HG03354 (cell line): ENCODE data around the gene ALPP.
"Not testable (repeated sequence)": the region's sequence is repeated elsewhere in the genome, so short reads cannot be mapped to it uniquely, and the experiment has no call there.

ENCODE experiments used
- ATAC-seq: cut with Tn5 transposase; IDR thresholded peaks from one replicate; pipeline ENCODE4 v1.9.1; 2021; ENCODE audit warnings: mild to moderate bottlenecking; ENCODE audit not compliant: unreplicated experiment, poor library complexity, severe bottlenecking

The ALPP gene

DNA sequence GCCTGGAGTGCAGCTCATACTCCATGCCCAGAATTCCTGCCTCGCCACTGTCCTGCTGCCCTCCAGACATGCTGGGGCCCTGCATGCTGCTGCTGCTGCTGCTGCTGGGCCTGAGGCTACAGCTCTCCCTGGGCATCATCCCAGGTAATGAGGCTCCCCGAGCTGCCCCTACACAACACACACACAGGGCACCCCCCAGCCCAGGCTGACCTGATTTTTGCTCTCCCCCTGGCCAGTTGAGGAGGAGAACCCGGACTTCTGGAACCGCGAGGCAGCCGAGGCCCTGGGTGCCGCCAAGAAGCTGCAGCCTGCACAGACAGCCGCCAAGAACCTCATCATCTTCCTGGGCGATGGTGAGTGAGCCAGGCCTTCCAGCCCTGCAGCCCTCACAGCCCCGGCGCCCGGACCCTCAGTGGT is at the start of gene ALPP:
TSS of gene ALPP (plus strand) at position 17 of the 417 bp plus-strand sequence. CDS start at position 69, 52 bp downstream.
- not testable (repeated sequence) for ATAC-seq

DNA sequence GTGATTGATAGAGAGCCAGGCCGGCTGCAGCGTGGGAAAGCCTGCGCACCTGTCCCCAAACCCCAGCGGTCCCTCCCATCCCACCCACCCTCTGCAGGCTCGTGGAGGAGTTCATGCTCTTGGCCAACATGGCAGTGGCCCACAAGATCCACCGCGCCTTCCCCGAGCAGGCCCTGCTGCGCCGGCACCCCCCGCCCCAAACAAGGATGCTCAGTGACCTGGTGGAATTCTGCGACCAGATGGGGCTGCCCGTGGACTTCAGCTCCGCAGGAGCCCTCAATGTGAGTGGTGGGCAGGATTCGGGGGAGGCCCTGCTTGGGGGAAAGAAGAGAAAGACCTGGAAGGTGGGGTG is 48.9 kb upstream of the ALPP start:
- no peak for ATAC-seq

DNA sequence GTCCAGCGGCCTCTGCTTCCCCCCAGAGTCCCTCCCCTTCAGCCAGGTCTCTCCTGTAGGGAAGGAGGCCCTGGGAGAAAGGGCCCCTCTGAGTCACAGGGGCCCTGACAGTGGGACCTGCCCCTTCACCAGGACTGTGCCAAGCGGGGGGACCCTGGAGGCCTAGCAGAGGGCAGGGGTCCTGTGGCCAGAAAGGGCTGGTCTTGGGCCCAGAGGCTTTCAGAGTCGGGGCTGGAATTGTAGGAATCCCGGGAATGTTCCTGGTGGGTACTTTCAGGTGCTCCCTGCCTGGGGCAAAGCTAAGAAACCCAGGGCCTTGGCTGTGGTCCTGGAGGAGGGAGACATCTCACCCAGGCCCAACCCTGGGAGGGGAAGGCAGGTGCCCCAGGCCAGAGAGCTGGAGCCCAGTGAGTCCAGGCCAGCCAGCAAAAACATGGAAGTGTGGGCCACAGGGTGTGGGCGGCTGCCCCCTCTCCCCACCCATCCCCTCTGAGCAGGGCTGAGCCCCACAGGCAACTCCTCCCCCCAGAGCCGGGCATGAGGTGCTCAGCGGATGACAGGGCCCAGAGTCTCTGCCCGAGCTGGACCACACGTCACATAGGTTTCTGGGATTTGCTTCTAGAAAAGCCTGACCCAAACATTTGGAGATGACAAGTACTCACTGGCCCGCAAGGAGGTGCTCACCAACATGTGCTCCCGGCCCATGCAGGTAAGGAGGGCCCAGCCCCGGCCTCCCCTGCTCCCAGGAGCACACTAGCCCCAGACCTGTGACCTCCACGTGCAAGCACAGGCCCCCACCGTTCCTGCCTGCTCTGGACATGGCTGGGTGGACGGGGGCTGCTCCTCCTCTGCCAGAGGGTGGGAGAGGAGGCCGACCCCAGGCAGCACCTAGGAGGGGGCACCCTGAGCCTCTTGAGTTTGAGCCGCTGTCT is 48.2 kb upstream of the ALPP start:
- no peak for ATAC-seq

DNA sequence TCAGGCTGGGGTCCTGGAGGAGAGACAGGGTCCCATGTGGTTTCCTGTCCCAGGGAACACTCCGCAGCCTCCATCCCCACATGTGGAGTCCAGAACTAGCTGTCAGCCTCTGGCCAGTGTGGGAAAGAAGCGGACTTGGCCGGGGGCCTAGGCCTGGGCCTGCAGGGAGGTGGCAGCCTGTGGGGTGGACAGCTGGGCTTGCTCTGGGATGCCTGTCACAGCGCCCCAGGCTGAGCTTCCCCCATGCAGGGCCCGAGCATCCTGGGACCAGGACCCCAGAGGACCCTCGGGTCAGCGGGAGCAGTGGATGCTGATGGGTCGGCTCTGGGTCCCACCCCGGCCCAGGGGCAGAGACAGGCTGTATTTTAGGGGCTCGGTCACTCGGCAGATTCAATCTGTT is 47.5 kb upstream of the ALPP start:
- not testable (repeated sequence) for ATAC-seq

DNA sequence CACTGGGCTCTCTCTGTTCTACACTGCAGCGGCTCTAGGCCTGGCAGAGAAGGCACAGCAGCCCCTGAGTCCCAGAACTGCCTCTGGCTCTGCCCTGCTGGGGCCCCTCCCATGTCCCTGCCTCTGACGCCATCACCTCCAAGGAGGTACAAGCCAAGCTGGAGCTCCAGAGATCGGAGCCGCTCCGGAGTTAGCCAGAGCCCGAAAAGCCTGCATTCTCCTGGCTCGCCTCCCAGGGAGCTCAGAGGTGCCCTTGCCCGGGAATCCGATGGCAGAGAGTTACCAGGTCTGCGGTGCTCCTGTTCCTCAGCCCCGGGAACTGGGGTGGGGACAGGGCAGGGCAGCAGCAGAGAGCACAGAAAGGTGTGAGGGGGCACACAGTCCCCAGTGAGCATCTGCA is 46.9 kb upstream of the ALPP start:
- ATAC-seq = not testable (repeated sequence)

DNA sequence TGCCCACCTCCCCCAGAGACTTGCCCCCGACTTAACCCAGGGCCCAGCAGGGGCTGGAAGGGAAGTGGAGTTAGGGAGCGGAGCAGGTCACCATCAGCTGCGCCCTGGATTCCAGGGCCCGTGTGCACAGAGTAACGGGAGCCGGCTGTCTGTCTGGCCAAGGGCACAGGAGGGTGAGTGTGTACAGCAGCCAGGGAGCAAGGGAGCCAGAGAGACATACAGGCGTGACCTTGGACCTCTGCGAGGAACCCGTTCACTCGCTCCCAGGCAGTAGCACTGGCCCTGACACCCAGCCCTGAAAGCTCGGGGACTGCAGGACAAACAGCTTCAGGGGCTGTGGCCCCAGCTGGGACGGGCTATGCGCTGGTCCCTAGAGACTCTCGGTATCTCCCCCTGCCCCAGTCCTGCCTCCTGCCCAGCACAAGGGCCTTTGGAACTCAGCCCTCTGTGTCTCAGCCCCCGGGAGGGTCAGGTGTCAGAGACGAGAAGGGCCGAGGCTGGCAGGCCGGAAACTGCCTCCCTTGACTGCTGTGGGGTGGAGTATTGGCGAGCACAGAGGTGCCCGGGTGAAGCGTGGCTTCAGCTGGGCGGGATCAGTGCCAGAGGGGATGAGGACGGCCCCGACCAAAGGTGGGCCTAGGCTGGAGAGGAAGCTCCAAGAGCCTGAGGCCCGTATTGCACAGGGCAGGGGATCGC is 46.2 kb upstream of the ALPP start:
- ATAC-seq = not testable (repeated sequence)

DNA sequence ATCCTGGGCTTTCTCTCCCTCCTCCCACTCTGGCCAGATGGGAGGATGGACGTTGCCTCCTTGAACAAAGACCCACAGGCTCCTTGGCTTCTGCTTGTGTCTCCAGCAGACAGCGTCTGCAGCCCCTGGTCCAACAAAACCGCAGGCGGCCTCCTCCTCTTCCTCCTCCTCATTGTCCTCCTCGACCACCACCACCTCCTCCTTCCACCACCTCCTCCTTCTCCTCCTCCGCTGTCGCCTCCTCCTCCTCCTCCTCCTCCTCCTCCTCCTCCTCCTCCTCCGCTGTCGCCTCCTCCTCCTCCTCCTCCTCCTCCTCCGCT is 45.7 kb upstream of the ALPP start:
- no peak for ATAC-seq

DNA sequence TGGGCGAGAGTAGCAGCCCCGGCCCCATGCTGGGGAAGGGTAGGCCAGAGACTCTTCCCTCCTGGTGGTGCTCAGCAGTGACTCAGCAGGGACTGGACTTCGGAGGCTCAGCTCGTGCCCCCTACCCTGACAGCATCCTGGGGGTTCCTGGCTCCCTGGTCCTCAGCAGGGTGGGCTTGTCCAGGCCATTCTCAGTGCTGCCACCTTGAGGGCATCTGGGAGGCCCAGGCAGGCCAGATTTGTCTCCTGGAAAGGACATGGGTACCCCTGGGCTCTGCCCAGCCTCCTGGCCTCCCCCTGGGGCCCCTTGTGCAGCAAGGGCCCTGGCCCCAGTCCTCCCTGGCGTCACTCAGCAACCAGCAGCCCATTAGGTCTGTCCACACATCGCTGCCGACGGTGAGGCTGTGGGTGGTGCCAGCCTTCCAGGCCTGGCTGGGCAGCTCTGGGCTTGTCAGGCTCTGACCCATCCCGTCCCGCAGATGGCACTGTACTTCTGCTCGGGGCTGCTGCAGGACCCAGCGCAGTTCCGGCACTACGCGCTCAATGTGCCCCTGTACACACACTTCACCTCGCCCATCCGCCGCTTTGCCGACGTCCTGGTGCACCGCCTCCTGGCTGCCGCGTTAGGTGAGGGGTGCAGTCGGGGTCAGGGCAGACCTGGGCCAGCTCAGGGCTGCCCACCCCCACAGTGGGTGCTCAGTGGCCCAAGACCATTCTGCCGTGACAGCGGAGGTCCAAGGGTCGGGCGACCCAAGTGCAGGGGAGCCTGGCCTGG is 45.0 kb upstream of the ALPP start:
- no peak for ATAC-seq

DNA sequence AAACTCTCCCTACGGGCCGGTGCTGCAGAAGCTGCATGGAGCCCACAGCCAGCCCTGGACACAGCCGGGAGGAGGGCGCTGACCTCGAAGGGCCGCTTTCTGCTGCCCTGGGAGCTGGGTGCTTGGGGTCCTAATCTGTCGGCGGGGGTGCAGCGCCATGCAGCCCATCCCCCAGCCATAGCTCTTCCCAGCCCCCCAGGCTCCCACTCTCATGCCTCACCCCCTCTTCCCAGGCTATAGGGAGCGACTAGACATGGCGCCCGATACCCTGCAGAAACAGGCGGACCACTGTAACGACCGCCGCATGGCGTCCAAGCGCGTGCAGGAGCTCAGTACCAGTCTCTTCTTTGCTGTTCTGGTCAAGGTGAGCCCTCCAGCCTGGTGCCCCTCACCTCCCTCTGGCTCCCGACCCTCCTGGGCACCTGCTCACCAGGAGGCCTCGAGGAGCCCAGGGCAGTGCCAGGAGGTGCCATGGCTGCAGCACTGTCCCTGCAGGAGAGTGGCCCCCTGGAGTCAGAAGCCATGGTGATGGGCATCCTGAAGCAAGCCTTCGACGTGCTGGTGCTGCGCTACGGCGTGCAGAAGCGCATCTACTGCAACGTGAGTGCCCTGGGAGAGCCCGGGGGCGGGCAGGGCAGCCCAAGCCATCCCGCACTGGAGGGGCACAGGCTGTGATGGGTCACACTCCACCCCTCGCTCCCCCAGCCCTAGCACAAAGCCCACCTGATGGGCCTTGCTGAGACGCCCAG is 44.2 kb upstream of the ALPP start:
- not testable (repeated sequence) for ATAC-seq

DNA sequence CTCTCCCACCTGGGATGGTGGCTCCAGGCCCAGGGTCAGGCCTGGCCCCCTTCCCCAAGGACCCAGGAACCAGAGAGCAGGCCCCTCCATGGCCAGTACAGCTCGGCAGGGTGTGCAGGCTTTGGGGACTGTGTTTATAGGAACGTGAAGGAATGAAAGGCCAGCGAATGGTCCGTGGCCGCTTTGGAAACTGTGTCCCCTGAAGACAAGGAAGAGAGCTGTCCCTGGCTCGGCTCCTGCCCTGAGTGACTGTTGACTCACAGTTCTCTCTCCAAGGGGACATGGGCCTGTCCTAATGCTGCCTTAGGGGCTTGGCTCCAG is 43.7 kb upstream of the ALPP start:
- ATAC-seq = not testable (repeated sequence)

DNA sequence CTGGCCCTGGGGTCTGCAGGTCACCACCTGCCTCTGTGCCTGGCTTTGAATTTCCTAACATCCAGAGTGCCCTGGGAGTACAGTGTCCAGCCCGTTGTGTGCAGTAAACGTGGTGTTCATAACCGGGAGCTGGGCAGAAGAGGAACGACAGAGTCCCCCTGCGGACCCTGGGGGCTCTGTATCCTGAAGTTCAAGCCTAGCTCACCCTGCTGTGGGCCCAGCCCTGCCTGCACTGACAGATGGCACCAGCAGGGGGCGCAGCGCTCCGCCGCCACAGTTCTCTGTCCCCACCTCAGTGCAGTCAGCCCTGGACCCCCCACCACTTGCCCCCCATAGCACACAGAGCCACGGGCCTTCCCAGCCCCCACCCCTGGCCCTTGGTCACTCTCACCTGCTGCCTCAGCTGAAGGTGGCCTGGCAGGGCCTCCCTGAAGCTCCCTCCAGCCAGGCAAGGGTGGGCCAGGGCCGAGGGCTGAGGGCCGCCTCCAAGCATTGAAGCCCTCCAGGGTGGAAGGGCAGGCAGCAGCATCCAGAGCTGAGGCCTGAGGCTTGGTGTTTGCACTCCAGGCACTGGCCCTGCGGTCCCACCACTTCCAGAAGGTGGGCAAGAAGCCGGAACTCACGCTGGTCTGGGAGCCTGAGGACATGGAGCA is 43.2 kb upstream of the ALPP start:
- not testable (repeated sequence) for ATAC-seq

DNA sequence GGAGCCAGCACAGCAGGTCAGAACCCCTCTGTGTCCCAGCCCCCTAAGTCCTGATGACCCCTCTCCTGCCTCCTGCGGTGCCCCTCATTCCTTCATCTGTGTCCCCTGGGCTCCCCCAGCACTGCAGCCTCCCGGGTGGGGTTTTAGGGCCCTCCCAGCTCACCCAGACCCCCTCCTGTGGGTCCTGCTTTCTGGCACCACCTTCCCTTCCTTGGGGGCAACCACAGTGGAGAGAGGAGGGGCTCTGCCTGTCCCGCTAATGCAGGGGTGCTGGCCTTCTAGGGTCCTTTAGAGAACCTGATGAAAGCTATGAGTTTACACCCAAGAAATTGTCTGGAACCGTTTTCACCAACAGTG is 42.7 kb upstream of the ALPP start:
- no peak for ATAC-seq

DNA sequence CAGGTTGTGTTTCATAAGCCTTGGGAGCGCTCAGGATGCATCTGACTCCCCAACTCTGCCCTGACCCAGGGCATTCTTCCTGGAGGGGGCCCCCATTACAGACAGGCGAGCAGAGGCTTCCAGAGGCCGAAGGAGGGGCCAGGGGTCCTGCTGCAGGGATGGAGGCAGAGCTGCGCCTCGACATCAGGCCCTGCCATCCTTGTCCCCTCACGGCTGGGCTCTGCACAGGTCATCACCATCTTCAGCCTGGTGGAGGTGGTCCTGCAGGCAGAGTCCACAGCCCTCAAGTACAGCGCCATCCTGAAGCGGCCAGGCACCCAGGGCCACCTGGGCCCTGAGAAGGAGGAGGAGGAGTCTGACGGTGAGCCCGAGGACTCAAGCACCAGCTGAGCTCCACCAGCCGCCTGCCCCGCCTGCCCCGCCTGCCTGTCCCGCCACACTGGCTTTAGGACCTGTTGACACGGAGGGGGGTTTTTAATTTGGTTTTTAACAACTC is 42.3 kb upstream of the ALPP start:
- ATAC-seq = no peak

DNA sequence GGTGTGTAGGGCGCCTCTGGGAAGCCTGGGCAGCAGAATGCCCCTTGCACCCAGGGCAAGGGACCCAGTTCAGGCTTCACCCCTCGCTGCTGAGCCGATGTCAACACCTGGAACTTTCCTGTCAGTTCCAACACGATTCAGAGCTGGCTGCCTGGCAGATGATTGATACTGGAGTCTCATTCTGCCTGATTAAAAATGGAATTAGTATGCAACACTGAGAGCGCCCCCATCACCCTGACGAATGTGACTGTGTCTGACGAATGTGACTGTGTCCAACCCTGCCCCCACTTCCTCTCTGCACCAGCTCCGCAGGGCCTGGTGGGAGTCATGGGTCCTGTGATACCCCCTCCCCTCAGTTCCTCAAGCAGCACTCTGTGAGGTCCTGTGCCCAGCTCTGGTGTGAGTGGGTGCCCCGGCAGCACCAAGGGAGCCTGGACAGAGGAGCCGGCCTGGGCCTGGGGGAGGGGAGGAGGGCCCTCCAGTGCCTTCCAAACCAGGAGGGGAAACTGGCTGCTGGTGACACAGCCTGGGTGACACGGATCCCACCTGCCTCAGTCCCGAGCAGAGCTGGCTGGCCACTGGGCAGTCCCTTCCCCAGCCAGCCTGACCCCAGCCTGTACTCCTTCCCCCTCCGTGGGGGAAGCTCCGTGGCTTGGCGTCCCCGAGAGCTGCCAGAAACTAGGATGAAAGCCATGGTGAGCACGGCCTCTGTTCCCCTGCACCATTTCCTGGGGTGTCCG is 41.4 kb upstream of the ALPP start:
- ATAC-seq = no peak

DNA sequence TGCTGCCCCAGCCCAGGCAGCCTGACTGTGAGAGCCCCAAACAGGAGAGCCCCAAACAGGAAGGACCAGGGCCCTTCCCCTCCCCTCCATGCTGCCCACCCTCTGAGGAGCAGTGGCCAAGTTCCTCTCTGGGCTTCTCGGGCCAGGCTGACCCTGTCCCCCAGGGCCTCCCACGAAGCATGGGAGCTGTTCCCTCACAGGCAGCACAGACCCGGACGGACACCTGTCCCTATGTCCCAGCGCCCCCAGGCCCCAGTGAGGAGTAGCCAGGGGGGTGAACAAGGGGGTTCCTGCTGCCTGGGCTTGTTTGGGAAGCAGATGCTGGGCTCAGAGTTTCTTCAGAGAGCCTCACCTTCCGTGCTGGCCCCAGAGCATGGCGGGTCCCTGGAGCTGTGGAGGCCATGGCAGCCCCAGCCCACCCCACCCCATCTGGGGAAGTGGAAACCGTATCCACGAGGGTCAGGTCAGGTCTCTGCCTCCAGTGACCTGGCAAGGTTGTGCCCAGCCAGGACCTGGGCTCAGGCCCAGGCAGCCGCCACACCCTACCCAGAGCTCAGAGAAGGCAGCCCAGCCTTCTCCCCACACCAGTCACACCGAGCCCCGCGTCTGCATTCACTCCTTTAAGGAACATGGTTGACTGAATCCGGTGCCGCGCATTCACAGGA is 40.3 kb upstream of the ALPP start:
- ATAC-seq = not testable (repeated sequence)

DNA sequence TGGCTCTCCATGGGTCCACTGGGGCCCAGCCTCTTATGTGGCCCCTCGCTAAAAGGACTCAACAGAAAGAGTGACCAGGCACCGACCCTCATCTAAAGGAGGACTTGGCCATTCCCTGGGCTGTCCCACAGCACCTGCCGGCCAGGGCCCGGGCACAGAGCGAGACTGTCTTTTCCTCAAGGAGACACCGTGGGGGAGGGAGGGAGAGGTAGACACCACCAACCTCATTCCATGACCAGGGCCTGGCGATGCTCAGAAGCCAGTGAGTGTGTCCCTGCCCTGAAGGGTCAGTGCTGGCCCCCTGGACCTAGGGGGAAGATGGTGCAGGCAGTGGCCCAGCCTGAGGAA is 39.8 kb upstream of the ALPP start:
- ATAC-seq = no peak

DNA sequence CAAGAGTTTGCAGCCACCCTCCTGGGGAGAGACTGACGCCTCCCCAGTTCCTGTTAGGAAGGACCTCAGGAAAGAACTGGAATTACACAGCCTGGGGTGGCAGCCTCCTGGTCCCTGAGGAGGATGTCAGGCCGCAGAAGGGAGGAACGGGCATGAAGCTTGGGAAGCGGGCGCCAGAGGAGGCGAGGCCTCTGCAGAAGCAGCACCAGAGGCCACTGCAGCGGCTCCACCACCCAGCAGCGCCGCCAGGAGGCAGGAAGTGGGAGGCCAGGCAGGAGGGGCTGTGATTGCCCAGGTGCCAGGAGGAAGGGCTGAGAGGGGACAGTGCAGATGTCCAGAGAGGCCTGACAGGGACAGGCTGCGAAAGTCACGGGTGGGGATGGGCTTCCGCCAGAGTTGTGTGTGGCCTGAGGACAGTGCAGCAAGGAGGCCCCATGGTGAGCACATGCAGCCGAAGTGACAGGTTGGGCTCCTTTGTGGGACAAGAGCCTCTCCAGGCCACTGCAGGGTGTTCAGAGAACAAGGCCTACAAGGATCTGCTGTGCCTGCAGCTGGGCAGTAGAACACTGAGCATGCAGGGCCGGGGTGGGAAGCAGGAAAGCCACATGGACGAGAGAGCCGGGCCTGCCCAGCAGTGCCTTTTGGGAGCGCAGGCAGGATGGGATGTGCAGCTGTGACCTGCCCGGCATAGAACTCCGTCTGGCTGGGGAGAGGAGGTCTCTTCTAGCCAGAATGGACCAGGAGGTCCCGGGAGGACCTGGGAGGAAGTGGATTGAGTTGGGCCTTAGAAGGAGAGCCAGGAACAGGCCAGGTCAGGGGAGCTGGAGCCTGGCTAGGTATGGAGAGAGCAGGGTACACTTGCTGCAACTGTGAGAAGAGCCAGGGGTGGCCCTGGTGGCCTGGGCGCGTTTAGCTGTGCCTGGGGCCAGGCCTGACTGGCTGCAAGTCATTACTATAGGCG is 39.1 kb upstream of the ALPP start:
- ATAC-seq = no peak
